DOHH2 (cell line): ENCODE data around the gene IL17F.

Experiments
- H3F3A ChIP-seq: fragments of 200-600 bp; sonication (generic), shearing (Covaris generic); 2 replicates; pipeline ENCODE4 v1.6.0; 2016; ENCODE audit warnings: antibody characterized with exemption, mild to moderate bottlenecking; ENCODE audit not compliant: control insufficient read depth, insufficient read depth
- H3K27ac ChIP-seq: fragments of 200-600 bp; sonication (generic); 2 replicates; pipeline ENCODE4 v1.5.1; 2014; ENCODE audit warnings: low read depth, mild to moderate bottlenecking, low read length, moderate library complexity
- H3K27me3 ChIP-seq: fragments of 200-600 bp; sonication (generic); 2 replicates; pipeline ENCODE4 v1.6.1; 2014; ENCODE audit warnings: mild to moderate bottlenecking, low read length, mixed read lengths; ENCODE audit not compliant: control insufficient read depth
- H3K36me3 ChIP-seq: fragments of 200-600 bp; sonication (generic); 2 replicates; pipeline ENCODE4 v1.6.1; 2014; ENCODE audit warnings: mild to moderate bottlenecking, low read length, moderate library complexity, mixed read lengths; ENCODE audit not compliant: control insufficient read depth
- H3K4me1 ChIP-seq: fragments of 200-600 bp; sonication (generic); 2 replicates; pipeline ENCODE4 v1.6.1; 2014; ENCODE audit warnings: mild to moderate bottlenecking, low read length, mixed read lengths; ENCODE audit not compliant: control insufficient read depth
- H3K4me2 ChIP-seq: fragments of 200-600 bp; sonication (generic); 2 replicates; pipeline ENCODE4 v1.6.0; 2014; ENCODE audit warnings: mild to moderate bottlenecking, low read length, moderate library complexity
- H3K4me3 ChIP-seq: fragments of 200-600 bp; sonication (generic); 2 replicates; pipeline ENCODE4 v1.5.1; 2014; ENCODE audit warnings: mild to moderate bottlenecking, low read length, mixed read lengths
- H3K79me2 ChIP-seq: fragments of 200-600 bp; sonication (generic); 2 replicates; pipeline ENCODE4 v1.6.1; 2014; ENCODE audit warnings: mild to moderate bottlenecking, low read length, mixed read lengths; ENCODE audit not compliant: control insufficient read depth
- H3K9me2 ChIP-seq: fragments of 200-600 bp; sonication (generic); replicated peaks from 2 replicates; pipeline ENCODE4 v1.6.1; 2014; ENCODE audit warnings: mild to moderate bottlenecking, low read length, mixed read lengths; ENCODE audit not compliant: control insufficient read depth
- H3K9me3 ChIP-seq: fragments of 200-600 bp; sonication (generic); 2 replicates; pipeline ENCODE4 v1.6.1; 2014; ENCODE audit warnings: antibody characterized with exemption, low read length, mixed read lengths; ENCODE audit not compliant: control insufficient read depth, insufficient read depth
- H4K20me1 ChIP-seq: fragments of 200-600 bp; sonication (generic); 2 replicates; pipeline ENCODE4 v1.6.0; 2014; ENCODE audit warnings: low read depth, mild to moderate bottlenecking, antibody characterized with exemption, low read length, moderate library complexity; ENCODE audit not compliant: control insufficient read depth, insufficient read depth
- CTCF ChIP-seq: fragments of 200-600 bp; sonication (generic); IDR thresholded peaks from one replicate; pipeline ENCODE4 v1.5.1; 2014; ENCODE audit warnings: antibody characterized with exemption, mild to moderate bottlenecking, low read depth, low read length; ENCODE audit not compliant: poor library complexity, severe bottlenecking
- EZH2phosphoT487 ChIP-seq: fragments of 200-600 bp; sonication (generic); IDR thresholded peaks from 2 replicates; pipeline ENCODE4 v1.6.1; 2017; ENCODE audit warnings: borderline replicate concordance, mild to moderate bottlenecking, antibody characterized with exemption, low read length, moderate library complexity, mixed read lengths

IL17F gene

GRCh38 chr6:52284460-52285176 lies 40.3 kb upstream of the IL17F start, which contains the start of gene MCM3:
Gene MCM3 (minus strand): TSS chr6:52284742. CDS start chr6:52284674, 68 bp downstream.
- H3F3A ChIP-seq, result peaks cover 11% of the 10 kb centered on the region
- H3K4me2 ChIP-seq, result peak within 1 kb of the TSS; percentile 80
- peaks cover 50% of the 10 kb centered on the region for H3K79me2 ChIP-seq
- H3K36me3 ChIP-seq, result peaks cover 49% of the 10 kb centered on the region
- H4K20me1 ChIP-seq, result 0 out of 2 replicates have a peak, but pooled peaks cover 11% of the 10 kb centered on the region
- H3K4me3 ChIP-seq, result peak within 1 kb of the TSS; percentile 96
- peak within 1 kb of the TSS; percentile 94 for H3K27ac ChIP-seq
- TF ChIP-seq CTCF (no peak), EZH2phosphoT487 (no peak)
- no peaks in the 10 kb centered on the region for H3K9me2 ChIP-seq
- no peaks in the 10 kb centered on the region for H3K27me3 ChIP-seq
- H3K4me1 ChIP-seq, result peaks cover 49% of the 10 kb centered on the region
- H3K9me3 ChIP-seq, result no peaks in the 10 kb centered on the region

DNA sequence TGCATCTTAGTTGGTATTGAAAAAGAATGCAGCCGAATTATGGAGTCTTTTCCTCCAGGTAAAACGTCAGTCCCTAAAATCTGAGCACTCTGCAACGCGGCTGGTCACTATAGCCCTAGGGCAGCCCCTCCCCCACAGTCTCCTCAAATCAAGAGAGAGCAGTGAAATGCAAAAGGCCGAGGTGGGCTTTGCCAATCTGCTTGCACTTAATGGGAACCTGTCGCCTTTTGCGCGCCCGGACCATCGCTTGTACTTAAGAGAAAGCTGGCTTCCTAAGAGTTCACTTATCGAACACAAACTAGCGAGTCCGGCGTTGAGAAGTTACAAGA lies 39.8 kb upstream of the IL17F start:
- H3K4me3 ChIP-seq, result peak overlapping the region; percentile 96
- H3K9me2 ChIP-seq, result no peaks in the 10 kb centered on the region
- H3F3A ChIP-seq, result peaks cover 11% of the 10 kb centered on the region
- H3K79me2 ChIP-seq, result peaks cover 55% of the 10 kb centered on the region
- no peaks in the 10 kb centered on the region for H3K9me3 ChIP-seq
- peaks cover 55% of the 10 kb centered on the region for H3K36me3 ChIP-seq
- TF ChIP-seq EZH2phosphoT487 (no peak), CTCF (no peak)
- H3K27me3 ChIP-seq, result no peaks in the 10 kb centered on the region
- peak overlapping the region; percentile 71 for H3K4me2 ChIP-seq
- H3K4me1 ChIP-seq, result peaks cover 49% of the 10 kb centered on the region
- peak overlapping the region; percentile 94 for H3K27ac ChIP-seq
- peaks cover 14% of the 10 kb centered on the region; the same call in 1 of the 2 replicates for H4K20me1 ChIP-seq

DNA sequence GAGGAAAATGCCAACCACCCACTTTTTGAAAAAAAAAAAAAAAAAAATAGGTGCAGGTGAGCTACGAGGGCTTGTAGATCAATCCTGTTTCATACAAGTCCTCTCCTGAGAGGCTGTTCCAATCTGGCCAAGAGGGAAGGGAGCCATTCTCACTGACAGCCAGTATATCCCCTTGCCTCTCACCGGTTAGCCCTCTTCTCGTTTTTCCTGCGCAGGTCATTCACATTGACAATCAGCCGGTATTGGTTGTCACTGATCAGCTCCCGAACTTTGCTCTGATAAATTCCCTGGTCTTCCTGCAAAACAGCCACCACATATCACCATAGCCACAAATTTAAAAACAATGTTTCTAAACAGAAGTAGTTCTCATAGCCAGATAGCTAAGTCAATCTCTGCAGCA lies 38.8 kb upstream of the IL17F start:
- H3K4me1 ChIP-seq, result peaks cover 55% of the 10 kb centered on the region
- H3K27me3 ChIP-seq, result no peaks in the 10 kb centered on the region
- peaks cover 11% of the 10 kb centered on the region for H3F3A ChIP-seq
- no peak overlapping the region for H3K27ac ChIP-seq
- H4K20me1 ChIP-seq, result peaks cover 14% of the 10 kb centered on the region; the same call in 1 of the 2 replicates
- TF ChIP-seq CTCF, result no peak
- TF ChIP-seq EZH2phosphoT487, result no peak
- H3K4me3 ChIP-seq, result peak overlapping the region; percentile 96
- peaks cover 65% of the 10 kb centered on the region for H3K79me2 ChIP-seq
- H3K36me3 ChIP-seq, result peaks cover 64% of the 10 kb centered on the region
- H3K9me2 ChIP-seq, result no peaks in the 10 kb centered on the region
- H3K4me2 ChIP-seq, result peak overlapping the region; percentile 71
- H3K9me3 ChIP-seq, result no peaks in the 10 kb centered on the region
